Ishikawa (cell line): ENCODE results near the gene PKIG.

Experiments
- CEBPB ChIP-seq: IDR thresholded peaks from 2 replicates; pipeline ENCODE4 v1.6.1; 2012
- CREB1 ChIP-seq: IDR thresholded peaks from 2 replicates; pipeline ENCODE4 v1.6.1; 2012; ENCODE audit warnings: low read depth
- EGR1 ChIP-seq: IDR thresholded peaks from 2 replicates; pipeline ENCODE4 v1.6.1; 2012
- EP300 ChIP-seq: IDR thresholded peaks from 2 replicates; pipeline ENCODE4 v1.6.1; 2012; ENCODE audit warnings: borderline replicate concordance
- FOXM1 ChIP-seq: IDR thresholded peaks from 2 replicates; pipeline ENCODE4 v1.6.1; 2012; ENCODE audit warnings: low read depth, borderline replicate concordance
- NFIC ChIP-seq: IDR thresholded peaks from 2 replicates; pipeline ENCODE4 v1.6.1; 2012
- RAD21 ChIP-seq: IDR thresholded peaks from 2 replicates; pipeline ENCODE4 v1.6.1; 2012; ENCODE audit warnings: low read depth
- TAF1 ChIP-seq: IDR thresholded peaks from 2 replicates; pipeline ENCODE4 v1.6.1; 2012; ENCODE audit warnings: low read depth, mild to moderate bottlenecking
- TCF12 ChIP-seq: IDR thresholded peaks from 2 replicates; pipeline ENCODE4 v1.6.1; 2012; ENCODE audit warnings: low read depth
- TEAD4 ChIP-seq: IDR thresholded peaks from 2 replicates; pipeline ENCODE4 v1.6.1; 2012
- USF1 ChIP-seq: IDR thresholded peaks from 2 replicates; pipeline ENCODE4 v1.6.1; 2012
- YY1 ChIP-seq: IDR thresholded peaks from 2 replicates; pipeline ENCODE4 v1.6.1; 2012; ENCODE audit warnings: low read depth
- ZBTB7A ChIP-seq: IDR thresholded peaks from 2 replicates; pipeline ENCODE4 v1.6.1; 2012; ENCODE audit warnings: low read depth
- TF ChIP-seq, protein P1 (sequence below): IDR thresholded peaks from 2 replicates; pipeline ENCODE4 v1.6.1; 2012
- TF ChIP-seq, protein P2 (sequence below): IDR thresholded peaks from 2 replicates; pipeline ENCODE4 v1.6.1; 2012; ENCODE audit warnings: low read depth, mild to moderate bottlenecking

The PKIG gene

GRCh38 chr20:44637522-44638372, 55.4 kb downstream of the PKIG start:
- no peak for TF ChIP-seq USF1
- TF ChIP-seq, protein P1, sequence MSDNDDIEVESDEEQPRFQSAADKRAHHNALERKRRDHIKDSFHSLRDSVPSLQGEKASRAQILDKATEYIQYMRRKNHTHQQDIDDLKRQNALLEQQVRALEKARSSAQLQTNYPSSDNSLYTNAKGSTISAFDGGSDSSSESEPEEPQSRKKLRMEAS = no peak

- TF ChIP-seq CREB1 = no peak
- TF ChIP-seq USF1 = no peak
- no peak for TF ChIP-seq TCF12
- no peak for TF ChIP-seq TAF1
- no peak for TF ChIP-seq EGR1
- no peak for TF ChIP-seq YY1
- TF ChIP-seq, protein P2, sequence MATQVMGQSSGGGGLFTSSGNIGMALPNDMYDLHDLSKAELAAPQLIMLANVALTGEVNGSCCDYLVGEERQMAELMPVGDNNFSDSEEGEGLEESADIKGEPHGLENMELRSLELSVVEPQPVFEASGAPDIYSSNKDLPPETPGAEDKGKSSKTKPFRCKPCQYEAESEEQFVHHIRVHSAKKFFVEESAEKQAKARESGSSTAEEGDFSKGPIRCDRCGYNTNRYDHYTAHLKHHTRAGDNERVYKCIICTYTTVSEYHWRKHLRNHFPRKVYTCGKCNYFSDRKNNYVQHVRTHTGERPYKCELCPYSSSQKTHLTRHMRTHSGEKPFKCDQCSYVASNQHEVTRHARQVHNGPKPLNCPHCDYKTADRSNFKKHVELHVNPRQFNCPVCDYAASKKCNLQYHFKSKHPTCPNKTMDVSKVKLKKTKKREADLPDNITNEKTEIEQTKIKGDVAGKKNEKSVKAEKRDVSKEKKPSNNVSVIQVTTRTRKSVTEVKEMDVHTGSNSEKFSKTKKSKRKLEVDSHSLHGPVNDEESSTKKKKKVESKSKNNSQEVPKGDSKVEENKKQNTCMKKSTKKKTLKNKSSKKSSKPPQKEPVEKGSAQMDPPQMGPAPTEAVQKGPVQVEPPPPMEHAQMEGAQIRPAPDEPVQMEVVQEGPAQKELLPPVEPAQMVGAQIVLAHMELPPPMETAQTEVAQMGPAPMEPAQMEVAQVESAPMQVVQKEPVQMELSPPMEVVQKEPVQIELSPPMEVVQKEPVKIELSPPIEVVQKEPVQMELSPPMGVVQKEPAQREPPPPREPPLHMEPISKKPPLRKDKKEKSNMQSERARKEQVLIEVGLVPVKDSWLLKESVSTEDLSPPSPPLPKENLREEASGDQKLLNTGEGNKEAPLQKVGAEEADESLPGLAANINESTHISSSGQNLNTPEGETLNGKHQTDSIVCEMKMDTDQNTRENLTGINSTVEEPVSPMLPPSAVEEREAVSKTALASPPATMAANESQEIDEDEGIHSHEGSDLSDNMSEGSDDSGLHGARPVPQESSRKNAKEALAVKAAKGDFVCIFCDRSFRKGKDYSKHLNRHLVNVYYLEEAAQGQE = no peak
- no peak for TF ChIP-seq ZBTB7A
- no peak for TF ChIP-seq RAD21
- TF ChIP-seq NFIC = no peak
- TF ChIP-seq TEAD4 = no peak
These were observed 58.1 kb downstream of the PKIG start for GRCh38 chr20:44640522-44640921.

DNA sequence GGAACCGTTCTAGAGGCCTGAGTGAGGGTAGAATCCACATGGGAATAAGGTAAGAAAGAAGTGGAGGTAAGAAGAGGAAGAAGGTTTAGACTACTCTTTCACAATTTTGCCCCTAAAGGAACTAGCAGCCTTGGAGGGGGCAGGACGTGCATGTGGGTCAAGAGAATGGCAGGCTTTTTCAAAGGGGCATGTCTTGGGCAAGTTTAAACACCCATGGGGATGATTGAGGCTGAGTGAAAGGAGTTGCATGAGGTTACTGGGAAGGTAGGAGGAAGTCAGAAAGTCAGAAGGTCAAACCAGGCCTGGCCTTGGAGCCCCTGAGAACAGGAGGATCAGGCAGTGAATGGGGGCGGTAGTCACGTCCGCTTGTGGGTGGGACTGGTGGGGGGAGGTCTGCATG, 58.9 kb downstream of the PKIG start:
- TF ChIP-seq FOXM1 = no peak
- TF ChIP-seq NFIC = no peak
- no peak for TF ChIP-seq EP300
- TF ChIP-seq, protein P2 = no peak
- TF ChIP-seq YY1 = no peak
- TF ChIP-seq TAF1 = no peak
- no peak for TF ChIP-seq USF1
- no peak for TF ChIP-seq ZBTB7A
- TF ChIP-seq TEAD4 = no peak
- no peak for TF ChIP-seq CEBPB
- no peak for TF ChIP-seq EGR1
- TF ChIP-seq CREB1 = no peak
- no peak for TF ChIP-seq RAD21
- TF ChIP-seq, protein P1 = no peak

DNA sequence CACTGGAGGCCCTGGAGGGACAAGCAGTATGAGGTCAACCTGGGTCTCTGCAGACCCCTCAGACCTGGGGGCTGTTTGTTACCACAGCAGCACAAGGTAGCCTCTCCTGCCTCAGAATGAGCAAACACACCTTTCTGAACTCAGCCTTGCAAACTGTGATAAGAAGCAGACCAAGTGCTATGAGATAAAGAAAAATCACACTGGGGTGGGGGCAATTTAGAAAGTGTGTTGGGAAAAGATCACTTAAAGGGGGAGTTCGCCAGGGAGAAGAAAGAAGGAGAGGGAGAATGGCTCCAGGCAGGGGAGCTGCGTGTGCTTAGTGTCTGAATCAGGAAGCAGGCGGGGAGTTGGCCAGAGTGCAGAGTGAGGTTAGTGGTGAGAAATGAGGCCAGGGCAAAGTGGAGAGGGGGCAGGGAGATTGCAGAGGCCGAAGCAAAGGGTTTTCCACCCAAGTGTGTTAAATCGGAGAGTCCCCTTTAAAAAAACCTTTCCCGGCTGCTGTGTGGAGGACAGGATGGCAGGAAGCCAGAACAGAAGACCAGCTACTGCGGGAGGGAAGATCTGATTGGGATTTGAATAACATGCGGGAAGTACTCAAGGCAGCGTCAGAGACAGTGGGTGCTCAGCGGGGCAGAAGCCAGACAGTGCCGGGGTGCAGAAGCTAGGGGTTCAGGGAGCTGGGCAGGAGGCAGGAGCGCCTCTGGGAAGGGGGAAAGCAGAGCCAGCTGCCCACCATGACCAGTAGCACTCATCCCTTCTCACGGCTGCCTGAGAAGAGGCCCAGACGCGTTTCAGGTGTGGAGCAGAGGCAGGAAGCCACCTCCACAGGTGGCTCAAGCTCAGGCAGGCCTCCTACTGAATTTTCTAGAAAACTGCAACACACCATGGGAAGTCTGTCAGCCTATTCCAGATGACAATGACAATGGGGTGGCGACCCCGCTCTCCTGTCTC, 60.1 kb downstream of the PKIG start:
- TF ChIP-seq CEBPB (no peak), TCF12 (no peak)
- TF ChIP-seq, protein P1 = peak; percentile 13

DNA sequence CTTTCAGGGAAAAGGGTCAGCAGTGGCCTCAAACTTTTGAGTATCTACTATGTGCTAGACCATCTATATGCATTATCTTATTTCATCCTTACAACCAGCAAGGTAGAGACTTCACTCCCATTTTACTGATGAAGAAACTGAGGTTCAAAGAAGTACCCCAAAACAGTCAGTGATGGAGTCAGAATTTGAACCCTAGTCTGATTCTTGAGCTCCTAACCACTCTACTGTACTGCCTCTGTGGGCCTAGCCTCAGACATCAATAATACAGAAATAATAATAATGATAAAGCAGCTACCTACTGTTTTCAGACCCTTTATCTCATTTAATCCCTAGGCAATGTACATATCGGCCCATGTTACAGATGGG, 60.8 kb downstream of the PKIG start:
- TF ChIP-seq TCF12 (no peak), TEAD4 (no peak), YY1 (no peak), NFIC (no peak), CREB1 (no peak), CEBPB (no peak), USF1 (no peak), RAD21 (no peak), FOXM1 (no peak), EP300 (no peak), TAF1 (no peak), ZBTB7A (no peak)
- TF ChIP-seq, protein P2 = no peak
- TF ChIP-seq, protein P1 = no peak
